BLaER1 (cell line): ENCODE results near the gene DIP2C.

Experiments
- H3K27ac ChIP-seq: shearing (Covaris generic); formaldehyde crosslinking; 2 replicates; pipeline ENCODE4 v1.8.1; 2022
- H3K27me3 ChIP-seq: shearing (Covaris generic); formaldehyde crosslinking; 2 replicates; pipeline ENCODE4 v1.8.1; 2022
- H3K36me3 ChIP-seq: shearing (Covaris generic); formaldehyde crosslinking; 2 replicates; pipeline ENCODE4 v1.8.1; 2022
- H3K4me1 ChIP-seq: shearing (Covaris generic); formaldehyde crosslinking; 2 replicates; pipeline ENCODE4 v1.8.1; 2022
- H3K4me2 ChIP-seq: shearing (Covaris generic); formaldehyde crosslinking; 2 replicates; pipeline ENCODE4 v1.8.1; 2022
- H3K4me3 ChIP-seq: shearing (Covaris generic); formaldehyde crosslinking; 2 replicates; pipeline ENCODE4 v1.8.1; 2022
- H3K9ac ChIP-seq: shearing (Covaris generic); formaldehyde crosslinking; 2 replicates; pipeline ENCODE4 v1.8.1; 2022
- H3K9me3 ChIP-seq: shearing (Covaris generic); formaldehyde crosslinking; 2 replicates; pipeline ENCODE4 v1.8.1; 2022
- H4K20me1 ChIP-seq: shearing (Covaris generic); formaldehyde crosslinking; 2 replicates; pipeline ENCODE4 v1.8.1; 2022
- Cebpa-rat ChIP-seq: shearing (Covaris generic); IDR thresholded peaks from 2 replicates; pipeline ENCODE4 v1.8.1; 2022

The DIP2C gene

DNA sequence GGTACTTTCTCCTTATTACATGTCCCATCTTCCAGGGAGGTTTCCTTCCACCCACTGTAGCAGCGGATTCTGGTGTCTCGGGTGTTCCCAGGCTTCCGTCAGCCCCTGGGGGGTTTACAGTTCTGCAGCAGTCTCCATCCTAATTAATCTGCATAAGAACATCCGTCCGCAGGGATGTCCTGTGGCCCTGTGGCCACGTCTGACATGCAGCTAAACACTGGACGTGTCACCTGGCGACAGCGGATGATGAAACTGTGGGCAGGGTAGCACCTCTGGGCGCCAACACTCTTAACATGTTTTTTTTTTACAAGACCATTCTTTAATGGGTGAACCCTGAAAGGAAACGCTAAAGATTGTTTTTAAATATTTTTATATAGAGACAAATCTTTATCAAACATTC, 58.2 kb downstream of the DIP2C start:
- Histone ChIP-seq H3K27me3 (no peaks in the 10 kb centered on the region), H3K9me3 (peaks cover 16% of the 10 kb centered on the region), H4K20me1 (peaks cover 99% of the 10 kb centered on the region), H3K36me3 (peaks cover 13% of the 10 kb centered on the region; the same call in 1 of the 2 replicates), H3K4me2 (peak overlapping the region; percentile 97), H3K4me3 (no peak overlapping the region), H3K4me1 (peaks cover 69% of the 10 kb centered on the region), H3K9ac (no peak overlapping the region), H3K27ac (no peak overlapping the region)
- no peak for TF ChIP-seq Cebpa-rat

DNA sequence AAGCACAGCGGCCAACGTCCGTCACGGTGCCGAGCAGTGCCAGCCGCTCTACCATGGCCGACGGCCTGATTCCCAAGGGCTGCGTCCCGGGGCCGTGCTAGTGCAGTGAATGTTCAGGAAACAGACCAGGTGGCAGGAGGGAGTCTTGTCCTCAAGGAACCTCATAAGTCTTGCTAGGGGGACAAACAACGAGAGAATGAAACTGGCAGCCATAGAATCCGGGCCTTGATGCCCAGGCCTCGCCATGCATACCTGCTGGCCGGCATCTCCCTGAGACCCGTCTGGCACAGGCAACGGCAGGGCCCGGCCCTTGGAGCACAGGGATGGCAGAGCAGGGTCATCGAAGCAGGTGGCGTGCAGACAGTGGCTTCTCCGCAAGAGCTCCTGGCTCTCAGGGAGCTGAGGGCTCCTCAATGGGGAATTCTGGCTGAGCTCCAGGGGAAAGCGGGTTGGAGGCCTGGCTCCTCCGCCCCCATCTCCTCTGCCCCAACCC, 58.8 kb downstream of the DIP2C start:
- peaks cover 69% of the 10 kb centered on the region for H3K4me1 ChIP-seq
- peak overlapping the region; percentile 97 for H3K4me2 ChIP-seq
- H4K20me1 ChIP-seq = peaks cover 99% of the 10 kb centered on the region
- peak overlapping the region; percentile 24; the same call in 1 of the 2 replicates for H3K9ac ChIP-seq
- H3K27ac ChIP-seq = no peak overlapping the region
- peaks cover 16% of the 10 kb centered on the region for H3K9me3 ChIP-seq
- no peak for TF ChIP-seq Cebpa-rat
- no peaks in the 10 kb centered on the region for H3K27me3 ChIP-seq
- peaks cover 13% of the 10 kb centered on the region; the same call in 1 of the 2 replicates for H3K36me3 ChIP-seq
- H3K4me3 ChIP-seq = peak overlapping the region; percentile 36

DNA sequence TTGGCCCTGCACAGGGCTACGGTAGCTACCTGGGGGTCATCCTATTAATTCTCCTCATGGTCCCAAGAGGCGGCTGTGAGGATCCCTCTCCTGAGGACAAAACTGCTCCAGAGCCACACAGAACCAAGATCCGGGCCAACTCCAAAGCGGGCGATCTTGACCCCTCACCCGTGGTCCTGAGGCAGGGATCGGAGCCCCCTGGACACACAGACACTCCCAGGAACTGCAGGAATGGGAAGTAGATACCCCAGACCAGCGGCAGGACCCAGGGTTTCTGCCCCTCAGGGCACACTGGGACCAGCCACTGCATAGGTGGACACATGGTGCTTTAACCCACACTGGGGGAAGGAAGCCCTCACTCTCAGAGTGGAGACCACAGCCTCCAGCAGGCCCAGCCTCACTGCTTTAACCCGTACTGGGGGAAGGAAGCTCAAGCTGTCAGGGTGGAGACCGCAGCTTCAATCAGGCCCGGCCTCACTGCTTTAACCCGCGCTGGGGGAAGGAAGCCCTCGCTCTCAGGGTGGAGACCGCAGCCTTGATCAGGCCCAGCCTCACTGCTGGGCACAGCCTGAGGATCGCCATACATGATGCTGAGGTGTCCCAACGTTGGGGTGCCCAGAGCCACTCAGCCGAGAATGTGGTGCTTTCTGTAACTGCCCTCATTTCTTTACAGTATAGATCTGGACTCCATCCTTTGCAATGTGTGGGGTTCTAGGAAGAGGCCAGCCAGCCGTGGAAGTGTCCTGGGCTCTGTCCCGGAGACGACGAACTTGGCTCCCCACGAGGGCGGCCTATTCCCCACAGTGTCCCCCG, 60.1 kb downstream of the DIP2C start:
- Histone ChIP-seq H3K27ac (peak overlapping the region; percentile 56; the same call in 1 of the 2 replicates), H3K9me3 (peaks cover 16% of the 10 kb centered on the region), H3K4me3 (peak overlapping the region; percentile 49), H4K20me1 (peaks cover 99% of the 10 kb centered on the region), H3K27me3 (0 out of 2 replicates have a peak, but pooled peaks cover 1% of the 10 kb centered on the region), H3K4me2 (peak overlapping the region; percentile 97), H3K36me3 (peaks cover 13% of the 10 kb centered on the region; the same call in 1 of the 2 replicates), H3K9ac (no peak overlapping the region), H3K4me1 (peaks cover 71% of the 10 kb centered on the region)
- TF ChIP-seq Cebpa-rat = no peak

DNA sequence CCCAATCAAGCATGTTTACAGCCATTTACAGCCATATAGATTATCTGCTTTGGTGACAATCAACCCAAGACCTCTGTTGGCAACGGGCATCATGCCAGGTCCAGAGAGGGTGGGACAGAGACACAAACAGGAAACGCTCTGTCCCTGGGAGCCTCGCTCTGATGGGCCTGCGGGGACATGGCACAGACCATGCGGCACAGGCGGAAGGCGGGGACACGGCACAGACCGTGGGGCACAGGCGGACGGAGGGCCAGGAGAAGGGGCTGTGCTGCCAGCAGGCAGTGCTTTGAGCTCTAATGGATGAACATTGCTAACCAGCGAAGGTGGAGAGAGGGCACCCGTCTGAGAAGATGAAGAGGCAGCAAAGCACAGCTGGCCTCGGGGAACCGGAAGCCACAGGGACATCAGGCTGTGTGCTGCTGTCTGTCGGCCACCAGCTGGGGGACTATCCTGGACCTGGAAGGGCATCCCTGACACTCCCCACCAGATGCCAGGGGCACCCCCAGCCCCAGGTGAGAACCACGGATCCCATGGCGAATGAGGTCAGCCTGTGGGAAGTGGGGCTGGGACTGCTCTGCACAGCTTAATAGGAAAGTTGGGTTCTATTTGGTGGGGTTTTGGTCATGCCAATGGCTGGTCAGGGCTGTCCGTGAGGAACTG, 61.0 kb downstream of the DIP2C start:
- H3K4me3 ChIP-seq = peak overlapping the region; percentile 49

DNA sequence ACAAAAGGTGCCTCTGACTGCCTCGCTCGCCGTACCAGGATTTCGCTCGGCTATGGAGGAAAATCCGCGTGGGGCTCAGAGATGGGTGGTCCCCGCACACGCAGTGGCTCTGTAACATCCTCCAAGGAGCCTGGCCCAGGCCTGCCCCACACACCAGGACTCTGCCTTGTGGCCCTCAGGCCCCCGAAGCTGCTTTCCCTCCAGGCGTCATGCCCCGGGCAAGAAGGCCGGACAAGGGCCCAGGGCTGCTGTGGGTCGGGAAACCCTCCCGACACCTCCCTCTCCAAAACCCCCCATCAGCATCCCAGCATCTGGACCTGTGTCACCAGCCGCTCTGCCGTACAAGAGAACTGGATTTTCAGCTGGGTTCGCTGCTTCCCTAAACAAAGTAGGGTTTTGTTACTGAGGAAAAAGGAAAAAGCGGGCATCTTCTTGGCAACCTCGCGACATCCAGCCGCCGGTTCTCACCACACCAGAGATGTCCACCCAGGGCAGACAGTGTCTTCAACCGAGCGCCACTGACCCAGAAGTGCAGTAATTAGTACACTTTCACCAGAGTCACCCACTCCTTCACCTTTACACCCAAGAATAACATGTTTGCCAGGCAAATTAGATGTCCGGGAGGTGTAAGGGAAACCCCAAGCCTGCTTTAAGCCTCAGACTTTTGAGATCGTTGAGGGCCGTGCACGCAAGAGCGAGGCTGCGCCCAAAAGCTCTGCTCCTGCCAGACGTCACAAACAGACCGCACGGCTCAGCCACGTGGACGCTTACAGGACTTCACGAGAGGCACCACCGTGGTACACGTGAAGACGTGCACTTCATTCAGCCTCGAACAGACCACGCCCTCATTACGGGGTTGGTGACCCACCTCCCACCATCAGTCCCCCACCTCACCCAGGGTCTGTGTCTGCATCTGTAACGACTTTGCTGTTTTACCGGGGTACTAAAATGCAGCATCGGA, 62.2 kb downstream of the DIP2C start:
- TF ChIP-seq Cebpa-rat = no peak
- Histone ChIP-seq H3K9ac (no peak overlapping the region), H3K4me2 (peak overlapping the region; percentile 97), H3K9me3 (0 out of 2 replicates have a peak, but pooled peaks cover 5% of the 10 kb centered on the region), H3K27me3 (peaks cover 9% of the 10 kb centered on the region; the same call in 1 of the 2 replicates), H4K20me1 (peaks cover 100% of the 10 kb centered on the region), H3K36me3 (peaks cover 4% of the 10 kb centered on the region; the same call in 1 of the 2 replicates), H3K4me1 (peaks cover 87% of the 10 kb centered on the region), H3K4me3 (no peak overlapping the region), H3K27ac (no peak overlapping the region)

More for the DNA sequence above, 61.0 kb downstream of the DIP2C start:
- H3K9me3 ChIP-seq = peaks cover 15% of the 10 kb centered on the region
- 0 out of 2 replicates have a peak, but pooled peaks cover 6% of the 10 kb centered on the region for H3K27me3 ChIP-seq
- peak overlapping the region; percentile 56; the same call in 1 of the 2 replicates for H3K27ac ChIP-seq
- H3K4me2 ChIP-seq = peak overlapping the region; percentile 97
- peaks cover 99% of the 10 kb centered on the region for H4K20me1 ChIP-seq
- H3K36me3 ChIP-seq = peaks cover 13% of the 10 kb centered on the region; the same call in 1 of the 2 replicates
- TF ChIP-seq Cebpa-rat = no peak
- H3K9ac ChIP-seq = peak overlapping the region; percentile 31; the same call in 1 of the 2 replicates
- peaks cover 78% of the 10 kb centered on the region for H3K4me1 ChIP-seq

DNA sequence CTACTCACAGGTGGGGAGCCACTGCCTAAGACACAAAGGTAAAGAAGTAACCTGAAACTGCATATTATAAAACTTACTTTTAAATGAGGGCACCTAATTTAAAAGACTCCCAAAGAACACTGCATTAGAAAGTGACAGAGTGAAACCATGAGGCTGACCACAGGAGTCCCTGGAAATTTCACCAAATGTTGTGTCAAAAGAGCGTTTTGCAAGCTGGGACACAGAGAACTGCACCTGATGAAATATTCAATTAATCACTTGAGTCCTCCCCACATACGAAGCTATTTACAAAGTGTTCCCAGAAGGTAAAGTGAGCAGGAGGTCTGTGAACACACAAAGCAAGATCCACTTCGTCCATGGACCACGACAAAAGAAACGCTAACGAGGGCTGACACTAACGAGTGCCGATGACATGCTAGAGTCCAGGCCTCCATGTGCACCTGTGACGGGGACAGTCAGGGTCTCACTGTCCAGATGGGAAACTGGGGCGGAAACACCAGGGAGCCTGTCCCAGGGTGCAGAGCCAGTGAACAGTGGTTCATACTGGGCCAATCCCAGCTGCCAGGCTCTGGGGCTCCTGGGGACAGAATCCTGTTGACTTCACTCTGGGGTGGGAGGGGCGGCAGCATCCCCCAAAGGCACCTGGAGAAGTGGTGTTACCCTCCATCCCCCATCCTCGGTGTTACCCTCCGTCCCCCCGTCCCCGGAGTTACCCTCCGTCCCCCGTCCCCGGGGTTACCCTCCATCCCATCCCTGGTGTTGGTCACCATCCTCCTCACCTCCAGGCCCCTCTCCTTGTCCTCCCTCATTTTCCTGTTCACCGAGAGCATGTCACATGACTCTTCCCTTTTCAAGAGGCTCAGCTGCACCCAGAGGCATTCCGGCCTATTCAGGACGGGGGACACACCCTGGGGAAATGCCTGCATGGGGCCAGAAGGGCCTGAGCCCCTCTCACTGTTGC, 63.4 kb downstream of the DIP2C start:
- Histone ChIP-seq H3K27me3 (peaks cover 9% of the 10 kb centered on the region; the same call in 1 of the 2 replicates), H3K36me3 (no peaks in the 10 kb centered on the region), H3K9ac (no peak overlapping the region), H3K4me1 (peaks cover 93% of the 10 kb centered on the region), H3K27ac (no peak overlapping the region), H3K4me3 (no peak overlapping the region), H3K4me2 (peak overlapping the region; percentile 84), H3K9me3 (no peaks in the 10 kb centered on the region), H4K20me1 (peaks cover 99% of the 10 kb centered on the region)
- no peak for TF ChIP-seq Cebpa-rat

DNA sequence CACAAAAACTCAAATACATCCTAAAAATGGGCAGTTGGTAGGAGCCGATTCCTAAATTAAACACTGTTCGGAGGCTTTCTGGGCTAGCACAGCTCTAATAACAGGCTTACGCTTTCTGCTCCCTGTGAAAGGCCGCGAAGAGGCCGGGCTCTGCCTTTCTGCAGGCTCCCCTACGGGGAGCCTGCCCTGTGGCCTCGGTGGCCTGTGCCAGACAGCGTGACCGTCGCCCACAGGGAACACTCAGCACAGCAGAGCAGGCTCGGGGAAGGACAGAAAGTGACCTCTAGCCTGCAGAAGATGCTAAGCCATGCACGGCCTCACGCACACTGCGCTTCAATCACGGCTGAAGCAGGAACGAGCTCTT, 64.2 kb downstream of the DIP2C start:
- H4K20me1 ChIP-seq = peaks cover 99% of the 10 kb centered on the region
- H3K9me3 ChIP-seq = no peaks in the 10 kb centered on the region
- no peak overlapping the region for H3K9ac ChIP-seq
- H3K4me3 ChIP-seq = peak overlapping the region; percentile 9; the same call in 1 of the 2 replicates
- H3K4me2 ChIP-seq = peak overlapping the region; percentile 84
- H3K36me3 ChIP-seq = no peaks in the 10 kb centered on the region
- peaks cover 93% of the 10 kb centered on the region for H3K4me1 ChIP-seq
- H3K27me3 ChIP-seq = peaks cover 9% of the 10 kb centered on the region; the same call in 1 of the 2 replicates
- TF ChIP-seq Cebpa-rat = no peak
- H3K27ac ChIP-seq = no peak overlapping the region
